Measurements from ENCODE around the gene PDE6D.
A peak's percentile ranks its signal among the peaks of the same experiment; 100 is the strongest.

DNA sequence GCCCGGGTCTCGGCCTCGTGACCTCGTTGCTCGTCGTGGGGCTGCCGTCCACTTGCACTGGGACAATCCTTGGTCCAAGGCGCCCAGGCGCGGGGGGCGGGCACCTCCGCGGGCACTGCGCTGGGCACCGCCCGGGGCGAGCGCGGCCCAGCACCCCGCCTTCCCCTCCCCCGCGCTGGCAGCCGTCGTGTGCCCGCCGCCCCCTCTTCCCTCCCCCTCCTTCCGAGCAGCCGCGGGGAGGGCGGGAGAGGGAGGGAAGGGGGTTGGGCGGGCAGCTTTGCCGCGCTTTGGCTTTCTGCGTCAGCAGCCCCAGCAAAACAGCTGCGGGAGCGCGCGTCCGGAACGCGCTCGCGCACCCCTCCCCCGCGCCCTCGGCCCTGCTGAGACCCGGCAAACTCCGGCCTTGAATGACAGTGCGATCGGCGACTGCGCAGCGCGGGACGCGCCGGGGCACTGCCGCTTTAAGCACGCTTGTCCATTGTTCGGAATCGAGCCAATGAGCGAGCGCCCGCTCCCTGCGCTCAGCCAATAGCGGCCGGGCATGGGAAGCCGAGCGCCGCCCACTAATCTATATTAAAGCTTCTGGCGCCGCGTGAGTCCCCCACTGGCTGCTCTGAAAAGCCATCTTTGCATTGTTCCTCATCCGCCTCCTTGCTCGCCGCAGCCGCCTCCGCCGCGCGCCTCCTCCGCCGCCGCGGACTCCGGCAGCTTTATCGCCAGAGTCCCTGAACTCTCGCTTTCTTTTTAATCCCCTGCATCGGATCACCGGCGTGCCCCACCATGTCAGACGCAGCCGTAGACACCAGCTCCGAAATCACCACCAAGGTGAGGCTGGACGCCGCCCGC lies 72.9 kb downstream of the PDE6D start, which contains the start of gene PTMA:
- TF ChIP-seq, protein P1, sequence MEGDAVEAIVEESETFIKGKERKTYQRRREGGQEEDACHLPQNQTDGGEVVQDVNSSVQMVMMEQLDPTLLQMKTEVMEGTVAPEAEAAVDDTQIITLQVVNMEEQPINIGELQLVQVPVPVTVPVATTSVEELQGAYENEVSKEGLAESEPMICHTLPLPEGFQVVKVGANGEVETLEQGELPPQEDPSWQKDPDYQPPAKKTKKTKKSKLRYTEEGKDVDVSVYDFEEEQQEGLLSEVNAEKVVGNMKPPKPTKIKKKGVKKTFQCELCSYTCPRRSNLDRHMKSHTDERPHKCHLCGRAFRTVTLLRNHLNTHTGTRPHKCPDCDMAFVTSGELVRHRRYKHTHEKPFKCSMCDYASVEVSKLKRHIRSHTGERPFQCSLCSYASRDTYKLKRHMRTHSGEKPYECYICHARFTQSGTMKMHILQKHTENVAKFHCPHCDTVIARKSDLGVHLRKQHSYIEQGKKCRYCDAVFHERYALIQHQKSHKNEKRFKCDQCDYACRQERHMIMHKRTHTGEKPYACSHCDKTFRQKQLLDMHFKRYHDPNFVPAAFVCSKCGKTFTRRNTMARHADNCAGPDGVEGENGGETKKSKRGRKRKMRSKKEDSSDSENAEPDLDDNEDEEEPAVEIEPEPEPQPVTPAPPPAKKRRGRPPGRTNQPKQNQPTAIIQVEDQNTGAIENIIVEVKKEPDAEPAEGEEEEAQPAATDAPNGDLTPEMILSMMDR (IDR thresholded peaks at IDR 0.05): no peak
- TF ChIP-seq POLR2A (IDR thresholded peaks at IDR 0.05) (peak in 2 of 4 donors; percentile 83 to 95), POLR2AphosphoS5 (IDR thresholded peaks at IDR 0.05) (peak; percentile 64 to 99 (median 99))
